ENCODE results near the gene NUP153.
"Not testable (repeated sequence)": the region's sequence is repeated elsewhere in the genome, so short reads cannot be mapped to it uniquely, and the experiment has no call there.

NUP153 gene

DNA sequence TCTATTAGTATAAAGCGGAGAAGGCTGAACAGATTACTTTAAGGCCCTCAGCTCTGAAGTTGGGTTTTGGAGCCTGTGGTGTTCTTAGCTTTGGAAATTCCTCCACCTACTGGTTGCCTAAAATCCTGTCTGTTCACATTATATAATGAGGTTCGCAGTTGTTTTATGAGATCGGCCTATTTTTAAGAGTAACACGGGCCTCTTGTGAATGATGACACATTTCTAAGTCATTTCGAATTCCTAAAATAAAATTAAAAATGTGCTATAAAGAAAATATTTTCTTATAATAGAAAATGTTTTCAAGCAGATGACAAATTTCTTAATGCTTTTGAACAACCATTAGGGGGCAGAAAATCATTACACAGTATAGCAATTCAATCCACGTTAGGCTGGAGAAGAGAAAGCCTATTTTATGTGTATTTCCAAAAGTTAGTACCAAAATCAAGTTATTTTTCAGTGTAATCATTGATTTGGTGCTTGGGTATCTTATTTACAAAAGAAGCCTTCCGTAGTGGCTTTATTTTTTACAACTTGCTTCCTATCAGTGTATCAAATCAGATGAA lies 122.4 kb downstream of the NUP153 start:
- TF ChIP-seq, protein P1, sequence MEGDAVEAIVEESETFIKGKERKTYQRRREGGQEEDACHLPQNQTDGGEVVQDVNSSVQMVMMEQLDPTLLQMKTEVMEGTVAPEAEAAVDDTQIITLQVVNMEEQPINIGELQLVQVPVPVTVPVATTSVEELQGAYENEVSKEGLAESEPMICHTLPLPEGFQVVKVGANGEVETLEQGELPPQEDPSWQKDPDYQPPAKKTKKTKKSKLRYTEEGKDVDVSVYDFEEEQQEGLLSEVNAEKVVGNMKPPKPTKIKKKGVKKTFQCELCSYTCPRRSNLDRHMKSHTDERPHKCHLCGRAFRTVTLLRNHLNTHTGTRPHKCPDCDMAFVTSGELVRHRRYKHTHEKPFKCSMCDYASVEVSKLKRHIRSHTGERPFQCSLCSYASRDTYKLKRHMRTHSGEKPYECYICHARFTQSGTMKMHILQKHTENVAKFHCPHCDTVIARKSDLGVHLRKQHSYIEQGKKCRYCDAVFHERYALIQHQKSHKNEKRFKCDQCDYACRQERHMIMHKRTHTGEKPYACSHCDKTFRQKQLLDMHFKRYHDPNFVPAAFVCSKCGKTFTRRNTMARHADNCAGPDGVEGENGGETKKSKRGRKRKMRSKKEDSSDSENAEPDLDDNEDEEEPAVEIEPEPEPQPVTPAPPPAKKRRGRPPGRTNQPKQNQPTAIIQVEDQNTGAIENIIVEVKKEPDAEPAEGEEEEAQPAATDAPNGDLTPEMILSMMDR (conservative IDR thresholded peaks at IDR 0.05; ENCODE audit: low read length): peak; percentile 94
- no peak for TF ChIP-seq EZH2phosphoT487 (IDR thresholded peaks at IDR 0.05; ENCODE audit: borderline replicate concordance)
- Histone ChIP-seq H3K79me2 (ENCODE audit: insufficient read depth, low read length) (no peaks in the 10 kb centered on the region), H3K9me3 (ENCODE audit: insufficient read depth, low read depth, low read length) (no peaks in the 10 kb centered on the region), H3K27me3 (ENCODE audit: insufficient read depth, low read length, poor library complexity, severe bottlenecking) (no peaks in the 10 kb centered on the region), H2AFZ (ENCODE audit: low read length) (0 out of 2 replicates have a peak overlapping the region, but pooled peaks have one; percentile 20), H3K4me1 (ENCODE audit: insufficient read depth, low read length, poor library complexity, severe bottlenecking) (no peaks in the 10 kb centered on the region), H3K36me3 (ENCODE audit: insufficient read depth, low read length) (no peaks in the 10 kb centered on the region), H3K4me3 (ENCODE audit: low read length, poor library complexity, severe bottlenecking) (no peak overlapping the region), H3K9ac (ENCODE audit: low read depth, low read length, poor library complexity, severe bottlenecking) (no peak overlapping the region), H4K20me1 (ENCODE audit: insufficient read depth, low read length, poor library complexity, severe bottlenecking) (no peaks in the 10 kb centered on the region), H3K4me2 (ENCODE audit: low read depth, low read length, poor library complexity, severe bottlenecking) (no peak overlapping the region), H3F3A (ENCODE audit: low read depth) (no peaks in the 10 kb centered on the region), H3K9me2 (replicated peaks; ENCODE audit: low read depth, low read length) (no peaks in the 10 kb centered on the region)

DNA sequence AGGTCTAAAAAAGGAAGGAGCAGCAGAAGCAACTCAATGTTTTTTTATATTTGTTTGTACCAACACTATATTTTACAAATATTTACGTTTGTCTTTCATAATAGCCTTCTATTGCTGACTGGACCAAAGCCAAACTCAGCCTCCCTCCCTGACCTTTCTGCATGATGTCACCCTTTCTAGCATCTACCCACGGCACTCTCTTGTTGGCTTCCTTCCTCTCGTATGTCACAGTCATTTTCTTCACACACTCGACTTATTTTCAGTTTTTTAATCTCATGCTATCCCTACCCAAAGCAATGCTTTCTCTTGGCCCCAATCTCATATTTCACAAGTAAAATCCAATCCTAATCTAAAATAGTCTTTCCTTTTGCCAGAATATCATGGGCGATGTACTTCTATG lies 122.9 kb downstream of the NUP153 start:
- H3K9ac ChIP-seq (ENCODE audit: low read depth, low read length, poor library complexity, severe bottlenecking): no peak overlapping the region
- no peak overlapping the region for H2AFZ ChIP-seq (ENCODE audit: low read length)
- H3K4me1 ChIP-seq (ENCODE audit: insufficient read depth, low read length, poor library complexity, severe bottlenecking): no peaks in the 10 kb centered on the region
- H3K9me2 ChIP-seq (replicated peaks; ENCODE audit: low read depth, low read length): no peaks in the 10 kb centered on the region
- H3K9me3 ChIP-seq (ENCODE audit: insufficient read depth, low read depth, low read length): no peaks in the 10 kb centered on the region
- no peaks in the 10 kb centered on the region for H3K79me2 ChIP-seq (ENCODE audit: insufficient read depth, low read length)
- H4K20me1 ChIP-seq (ENCODE audit: insufficient read depth, low read length, poor library complexity, severe bottlenecking): no peaks in the 10 kb centered on the region
- no peaks in the 10 kb centered on the region for H3K36me3 ChIP-seq (ENCODE audit: insufficient read depth, low read length)
- H3K4me2 ChIP-seq (ENCODE audit: low read depth, low read length, poor library complexity, severe bottlenecking): no peak overlapping the region
- H3F3A ChIP-seq (ENCODE audit: low read depth): no peaks in the 10 kb centered on the region
- no peaks in the 10 kb centered on the region for H3K27me3 ChIP-seq (ENCODE audit: insufficient read depth, low read length, poor library complexity, severe bottlenecking)
- H3K4me3 ChIP-seq (ENCODE audit: low read length, poor library complexity, severe bottlenecking): no peak overlapping the region
- TF ChIP-seq, protein P1 (conservative IDR thresholded peaks at IDR 0.05; ENCODE audit: low read length): no peak
- no peak for TF ChIP-seq EZH2phosphoT487 (IDR thresholded peaks at IDR 0.05; ENCODE audit: borderline replicate concordance)

DNA sequence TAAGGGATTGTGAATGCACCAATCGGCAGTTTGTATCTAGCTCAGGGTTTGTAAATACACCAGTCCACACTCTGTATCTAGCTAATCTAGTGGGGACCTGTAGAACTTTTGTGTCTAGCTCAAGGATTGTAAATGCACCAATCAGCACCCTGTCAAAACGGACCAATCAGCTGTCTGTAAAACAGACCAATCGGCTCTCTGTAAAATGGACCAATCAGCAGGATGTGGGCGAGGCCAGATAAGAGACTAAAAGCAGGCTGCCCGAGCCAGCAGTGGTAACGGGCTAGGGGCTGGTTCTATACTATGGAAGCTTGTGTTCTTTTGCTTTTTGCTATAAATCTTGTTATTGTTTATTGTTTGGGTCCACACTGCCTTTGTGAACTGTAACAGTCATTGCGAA lies 125.4 kb downstream of the NUP153 start:
- H2AFZ ChIP-seq (ENCODE audit: low read length); H3K36me3 ChIP-seq (ENCODE audit: insufficient read depth, low read length); H3K27me3 ChIP-seq (ENCODE audit: insufficient read depth, low read length, poor library complexity, severe bottlenecking); H3K9ac ChIP-seq (ENCODE audit: low read depth, low read length, poor library complexity, severe bottlenecking); H3K4me2 ChIP-seq (ENCODE audit: low read depth, low read length, poor library complexity, severe bottlenecking); H3K9me2 ChIP-seq (replicated peaks; ENCODE audit: low read depth, low read length); H3K4me3 ChIP-seq (ENCODE audit: low read length, poor library complexity, severe bottlenecking); H3K4me1 ChIP-seq (ENCODE audit: insufficient read depth, low read length, poor library complexity, severe bottlenecking); H3K79me2 ChIP-seq (ENCODE audit: insufficient read depth, low read length); H3K9me3 ChIP-seq (ENCODE audit: insufficient read depth, low read depth, low read length); H3F3A ChIP-seq (ENCODE audit: low read depth); H4K20me1 ChIP-seq (ENCODE audit: insufficient read depth, low read length, poor library complexity, severe bottlenecking): not testable (repeated sequence)

DNA sequence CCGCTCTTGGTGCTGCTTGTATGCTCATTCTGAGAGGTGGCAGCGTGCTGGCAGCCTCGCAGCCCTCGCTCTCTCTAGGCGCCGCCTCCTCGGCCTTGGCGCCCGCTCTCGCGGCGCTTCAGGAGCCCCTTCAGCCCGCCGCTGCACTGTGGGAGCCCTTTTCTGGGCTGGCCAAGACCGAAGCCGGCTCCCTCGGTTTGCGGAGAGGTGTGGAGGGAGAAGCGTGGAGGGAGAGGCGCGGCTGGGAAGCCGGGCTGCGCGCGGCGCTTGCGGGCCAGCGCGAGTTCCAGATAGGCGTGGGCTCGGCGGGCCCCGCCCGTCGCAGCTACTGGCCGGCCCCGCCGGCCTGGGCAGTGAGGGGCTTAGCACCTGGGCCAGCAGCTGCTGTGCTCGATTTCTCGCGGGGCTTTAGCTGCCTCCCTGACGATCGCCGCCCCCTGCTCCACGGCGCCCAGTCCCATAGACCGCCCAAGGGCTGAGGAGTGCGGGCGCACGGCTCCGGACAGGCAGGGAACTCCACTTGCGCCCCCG lies 126.1 kb downstream of the NUP153 start:
- H3K9me3 ChIP-seq (ENCODE audit: insufficient read depth, low read depth, low read length): no peaks in the 10 kb centered on the region
- no peaks in the 10 kb centered on the region for H3F3A ChIP-seq (ENCODE audit: low read depth)
- no peaks in the 10 kb centered on the region for H3K36me3 ChIP-seq (ENCODE audit: insufficient read depth, low read length)
- H3K4me2 ChIP-seq (ENCODE audit: low read depth, low read length, poor library complexity, severe bottlenecking): no peak overlapping the region
- no peaks in the 10 kb centered on the region for H3K4me1 ChIP-seq (ENCODE audit: insufficient read depth, low read length, poor library complexity, severe bottlenecking)
- H4K20me1 ChIP-seq (ENCODE audit: insufficient read depth, low read length, poor library complexity, severe bottlenecking): no peaks in the 10 kb centered on the region
- no peak overlapping the region for H3K4me3 ChIP-seq (ENCODE audit: low read length, poor library complexity, severe bottlenecking)
- H3K9ac ChIP-seq (ENCODE audit: low read depth, low read length, poor library complexity, severe bottlenecking): no peak overlapping the region
- no peaks in the 10 kb centered on the region for H3K27me3 ChIP-seq (ENCODE audit: insufficient read depth, low read length, poor library complexity, severe bottlenecking)
- TF ChIP-seq EZH2phosphoT487 (IDR thresholded peaks at IDR 0.05; ENCODE audit: borderline replicate concordance): no peak
- TF ChIP-seq, protein P1 (conservative IDR thresholded peaks at IDR 0.05; ENCODE audit: low read length): no peak
- no peak overlapping the region for H2AFZ ChIP-seq (ENCODE audit: low read length)
- no peaks in the 10 kb centered on the region for H3K79me2 ChIP-seq (ENCODE audit: insufficient read depth, low read length)
- no peaks in the 10 kb centered on the region for H3K9me2 ChIP-seq (replicated peaks; ENCODE audit: low read depth, low read length)
